Measurements from ENCODE around the gene AHDC1. TPM values are rescaled to one million over a fixed set of nuclear protein-coding genes. Genes with fewer than 3 reads are reported as not detected.

Gene AHDC1
- total RNA-seq, 4 donors from 2014 or later = 7.5 to 12.9 (median 8.2) TPM

GRCh38 chr1:27513958-27514357, 90.0 kb downstream of the AHDC1 start:
- no peak for ATAC-seq (ENCODE audit: low FRiP score)
- no peak for TF ChIP-seq CTCF (IDR thresholded peaks at IDR 0.05)

GRCh38 chr1:27513528-27513927, 90.4 kb downstream of the AHDC1 start:
- no peak for ATAC-seq (ENCODE audit: low FRiP score)
- DNase-seq (ENCODE audit: low spot score) = no peak
- no peak for TF ChIP-seq CTCF (IDR thresholded peaks at IDR 0.05)

More at GRCh38 chr1:27513958-27514357, 90.0 kb downstream of the AHDC1 start:
- no peak for DNase-seq (ENCODE audit: low spot score)

GRCh38 chr1:27509127-27510080, 94.5 kb downstream of the AHDC1 start:
- DNase-seq (ENCODE audit: low spot score) = no peak
- no peak for TF ChIP-seq CTCF (IDR thresholded peaks at IDR 0.05)
- peak; percentile 55 for ATAC-seq (ENCODE audit: low FRiP score)

- DNase-seq (ENCODE audit: low spot score) (no peak), ATAC-seq (ENCODE audit: low FRiP score) (no peak)
- no peak for TF ChIP-seq CTCF (IDR thresholded peaks at IDR 0.05)
These were observed 95.8 kb downstream of the AHDC1 start for GRCh38 chr1:27507960-27508665.

- no peak for TF ChIP-seq CTCF (IDR thresholded peaks at IDR 0.05)
- DNase-seq (ENCODE audit: low spot score) (no peak), ATAC-seq (ENCODE audit: low FRiP score) (no peak)
These were observed 97.2 kb downstream of the AHDC1 start for GRCh38 chr1:27506703-27507102.

- no peak for TF ChIP-seq CTCF (IDR thresholded peaks at IDR 0.05)
- DNase-seq (ENCODE audit: low spot score) = no peak
- ATAC-seq (ENCODE audit: low FRiP score) = no peak
These were observed 98.6 kb downstream of the AHDC1 start for GRCh38 chr1:27505420-27505680.
